Epithelial cell of proximal tubule (primary cell): ENCODE results near the gene CALHM2. TPM values are rescaled to one million over a fixed set of nuclear protein-coding genes. Genes with fewer than 3 reads are reported as not detected.

Experiments
- DNase-seq: peaks from one replicate; pipeline ENCODE4 v3.0.0-alpha.2; 2011; ENCODE audit warnings: low read depth
- H3K4me3 ChIP-seq: 2 replicates; pipeline ENCODE4 v1.5.1; 2011; ENCODE audit warnings: low read depth, mild to moderate bottlenecking, low read length
- total RNA-seq: library from RNA; depleted of rRNA; stranded (reverse); fragments of >200 nt; gene quantifications from 2 replicates; pipeline ENCODE4 v1.2.3, GENCODE V29; 2015
- TF ChIP-seq, protein P1 (sequence below): conservative IDR thresholded peaks from 2 replicates; pipeline ENCODE4 v1.5.1; 2012; ENCODE audit warnings: low read depth, mild to moderate bottlenecking, low read length

The CALHM2 gene
- total RNA-seq, 1 donor from 2014 or later: 4.7 TPM

DNA sequence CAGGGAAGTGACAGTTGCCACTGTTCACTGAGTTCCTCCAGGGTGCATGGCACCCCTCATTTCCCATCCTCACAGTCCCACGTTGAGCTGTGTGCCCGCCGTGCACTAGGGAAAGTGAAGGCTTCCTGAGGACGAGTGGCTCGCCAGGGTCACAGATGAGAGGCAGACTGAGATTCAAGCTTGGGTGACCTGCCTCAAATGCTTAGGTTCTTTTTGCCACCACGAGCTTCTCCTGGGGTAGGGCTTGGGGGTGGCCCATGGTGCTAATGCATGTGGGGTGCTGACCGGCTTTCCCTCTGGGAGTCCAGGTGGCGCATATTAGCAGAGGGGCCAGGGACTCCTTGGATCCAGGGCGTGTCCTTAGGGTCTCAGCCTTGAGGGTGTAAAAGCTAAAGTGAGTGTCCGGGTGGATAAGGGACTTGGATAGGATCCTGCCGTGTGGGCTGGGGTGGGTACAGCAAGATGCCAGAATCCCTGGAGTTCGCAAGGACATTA is 1.9 kb downstream of the CALHM2 start:
- TF ChIP-seq, protein P1, sequence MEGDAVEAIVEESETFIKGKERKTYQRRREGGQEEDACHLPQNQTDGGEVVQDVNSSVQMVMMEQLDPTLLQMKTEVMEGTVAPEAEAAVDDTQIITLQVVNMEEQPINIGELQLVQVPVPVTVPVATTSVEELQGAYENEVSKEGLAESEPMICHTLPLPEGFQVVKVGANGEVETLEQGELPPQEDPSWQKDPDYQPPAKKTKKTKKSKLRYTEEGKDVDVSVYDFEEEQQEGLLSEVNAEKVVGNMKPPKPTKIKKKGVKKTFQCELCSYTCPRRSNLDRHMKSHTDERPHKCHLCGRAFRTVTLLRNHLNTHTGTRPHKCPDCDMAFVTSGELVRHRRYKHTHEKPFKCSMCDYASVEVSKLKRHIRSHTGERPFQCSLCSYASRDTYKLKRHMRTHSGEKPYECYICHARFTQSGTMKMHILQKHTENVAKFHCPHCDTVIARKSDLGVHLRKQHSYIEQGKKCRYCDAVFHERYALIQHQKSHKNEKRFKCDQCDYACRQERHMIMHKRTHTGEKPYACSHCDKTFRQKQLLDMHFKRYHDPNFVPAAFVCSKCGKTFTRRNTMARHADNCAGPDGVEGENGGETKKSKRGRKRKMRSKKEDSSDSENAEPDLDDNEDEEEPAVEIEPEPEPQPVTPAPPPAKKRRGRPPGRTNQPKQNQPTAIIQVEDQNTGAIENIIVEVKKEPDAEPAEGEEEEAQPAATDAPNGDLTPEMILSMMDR: no peak
- no peak overlapping the region for H3K4me3 ChIP-seq
- DNase-seq: no peak

DNA sequence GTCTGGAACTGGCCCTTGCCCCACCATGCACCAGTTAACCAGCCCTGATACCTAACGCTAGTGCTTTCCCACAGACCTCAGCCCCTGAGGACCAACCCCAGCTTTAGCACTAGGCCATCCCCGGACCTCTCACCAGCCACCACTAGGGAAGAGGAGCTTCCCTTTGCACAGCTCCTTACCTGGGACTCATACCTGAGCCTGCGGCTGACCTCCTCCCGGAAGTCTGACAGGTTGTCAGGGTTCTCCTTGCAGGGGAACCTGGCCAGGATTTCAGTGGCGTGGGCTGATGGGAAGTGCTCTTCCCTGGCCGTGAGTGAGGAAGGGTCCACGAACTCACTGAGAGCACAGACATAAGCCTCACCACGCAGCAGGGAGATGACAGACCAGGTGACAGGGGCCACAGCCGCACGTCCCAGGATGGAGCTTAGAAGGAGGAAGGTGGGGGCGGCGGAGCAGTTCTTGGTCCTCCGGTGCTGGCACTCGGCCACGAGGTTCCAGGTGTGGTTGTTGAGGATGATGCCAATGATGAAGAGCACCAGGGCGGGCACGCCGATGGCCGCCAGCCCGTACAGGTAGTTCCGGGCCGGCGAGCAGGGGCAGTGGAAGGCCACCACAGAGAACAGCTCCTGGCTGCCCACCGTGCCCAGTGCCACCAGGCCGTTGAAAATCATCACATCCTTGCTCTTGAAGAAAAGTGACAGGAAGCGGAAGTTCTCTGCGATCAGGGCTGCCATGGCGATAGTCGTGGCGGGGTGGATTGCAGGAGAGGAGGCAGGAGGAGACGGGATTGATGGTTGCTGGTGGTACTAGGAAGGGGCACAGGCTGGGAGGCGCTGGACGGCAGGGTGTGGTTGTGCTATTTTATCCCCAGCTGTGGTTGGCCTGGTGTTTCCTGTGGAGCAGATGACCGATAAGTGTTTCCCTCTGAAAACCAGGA is 2.7 kb downstream of the CALHM2 start:
- DNase-seq: no peak
- H3K4me3 ChIP-seq: no peak overlapping the region
- TF ChIP-seq, protein P1: no peak

DNA sequence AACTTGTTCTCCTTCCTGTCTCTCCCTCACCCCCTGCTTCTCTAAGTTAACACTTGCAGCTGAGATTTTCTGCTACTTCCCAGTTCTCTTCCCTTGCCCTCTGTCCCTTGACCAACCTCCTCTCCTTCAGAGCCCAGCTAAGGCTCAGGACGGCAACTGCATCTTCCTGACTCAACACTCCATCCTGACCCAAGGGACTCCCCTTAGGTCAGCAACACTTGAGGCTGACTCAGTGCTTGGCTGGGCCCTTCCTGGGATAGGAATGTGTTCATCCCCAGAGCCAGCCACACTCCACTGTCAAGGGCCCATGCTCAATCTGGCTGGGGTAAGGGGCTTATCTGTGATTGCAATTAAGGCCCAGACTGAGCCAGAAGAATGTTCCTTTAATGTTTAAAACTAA is 3.4 kb downstream of the CALHM2 start:
- H3K4me3 ChIP-seq: no peak overlapping the region
- peak; percentile 18 for DNase-seq
- TF ChIP-seq, protein P1: no peak

DNA sequence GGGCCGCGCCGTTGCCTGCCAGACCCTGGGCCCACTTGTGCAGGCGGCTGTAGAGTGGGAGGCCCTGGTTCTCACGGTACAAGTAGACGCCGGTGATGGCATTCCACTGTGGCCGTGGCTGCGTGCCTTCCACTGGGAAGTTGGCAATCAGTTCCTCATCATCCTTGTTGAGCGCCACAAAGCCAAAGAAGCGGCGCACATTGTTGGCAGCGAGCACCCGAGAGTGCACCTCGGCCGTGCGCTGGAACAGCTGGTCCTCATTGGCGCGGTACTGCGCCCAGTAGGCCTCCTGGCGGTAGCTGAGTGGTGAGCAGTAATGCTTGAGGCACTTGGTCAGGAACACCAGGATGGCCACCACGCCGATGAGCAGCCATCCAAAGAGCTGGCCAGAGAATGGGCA is 5.0 kb downstream of the CALHM2 start:
- H3K4me3 ChIP-seq: no peak overlapping the region
- DNase-seq: no peak
- TF ChIP-seq, protein P1: no peak

DNA sequence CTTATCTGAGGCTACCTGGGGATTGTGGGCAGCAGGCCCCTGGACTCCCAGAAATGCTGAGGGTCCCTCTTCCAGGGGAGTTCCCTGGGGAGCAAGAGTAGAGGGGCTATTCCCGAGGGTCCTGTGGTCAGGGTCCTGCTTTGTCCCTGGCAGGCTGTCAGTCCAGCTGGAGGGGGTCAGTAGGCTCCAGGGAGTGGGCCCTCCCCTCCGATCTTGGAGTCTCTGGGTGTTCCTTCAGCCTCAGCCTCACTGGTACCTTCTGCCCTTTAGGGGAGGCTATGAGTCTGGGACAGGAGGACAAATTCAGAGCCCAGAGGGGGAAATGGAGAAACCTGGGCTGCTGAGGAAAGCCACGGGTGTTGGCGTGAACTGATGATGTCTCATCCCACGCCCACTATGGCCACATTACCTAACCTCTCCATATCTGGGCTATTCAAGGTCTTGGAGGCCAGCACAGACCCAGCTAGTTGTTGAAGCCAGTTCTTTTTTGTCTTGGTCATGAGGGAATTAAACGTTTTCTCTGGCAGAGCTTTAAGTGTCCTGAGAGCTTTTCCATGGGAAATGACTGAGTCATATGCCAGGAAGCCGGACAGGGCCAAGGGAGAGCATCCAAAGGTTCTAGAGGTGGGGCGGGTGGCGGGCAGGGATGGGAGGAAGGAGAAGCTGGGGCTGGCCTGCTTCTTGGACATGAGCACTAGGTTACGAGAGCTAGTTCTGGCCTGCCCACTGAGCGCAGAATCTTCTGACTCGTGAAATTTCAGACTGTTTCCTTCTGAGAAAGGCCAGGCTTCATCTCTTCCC is 6.2 kb downstream of the CALHM2 start:
- TF ChIP-seq, protein P1: no peak
- DNase-seq: no peak
- H3K4me3 ChIP-seq: no peak overlapping the region

DNA sequence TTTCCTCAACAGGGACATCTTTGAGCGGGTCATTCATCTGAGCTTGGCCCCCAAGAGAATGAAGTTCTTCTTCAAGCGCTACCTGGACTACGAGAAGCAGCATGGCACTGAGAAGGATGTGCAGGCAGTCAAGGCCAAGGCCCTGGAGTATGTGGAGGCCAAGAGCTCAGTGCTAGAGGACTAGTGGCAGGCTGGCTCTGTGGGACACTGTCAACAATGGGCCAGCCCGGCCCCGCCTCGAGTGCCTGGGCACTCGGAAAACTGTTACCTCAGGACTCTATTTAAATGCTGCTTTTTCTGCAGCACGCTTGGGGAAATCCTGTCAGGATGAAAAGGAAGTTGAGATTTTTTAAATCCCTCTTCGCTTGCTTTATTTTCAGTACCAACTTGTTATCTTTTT is 6.8 kb downstream of the CALHM2 start:
- no peak overlapping the region for H3K4me3 ChIP-seq
- TF ChIP-seq, protein P1: no peak
- no peak for DNase-seq
